Gastroesophageal sphincter (tissue), 3 donors: ENCODE results near the gene SPTLC3.

ENCODE experiments used
- CTCF ChIP-seq, 4 experiments: fragments of 200-600 bp in 2 of 4; fragments of 450-650 bp in 2 of 4; sonication (generic) in 1 of 4; IDR thresholded peaks; one replicate each; pipeline ENCODE4 v1.5.1; 2017 to 2019; ENCODE audit warnings: antibody characterized with exemption in 4 of 4, mild to moderate bottlenecking in 2 of 4, moderate library complexity in 2 of 4
- EP300 ChIP-seq: sonication (generic); formaldehyde crosslinking; IDR thresholded peaks from one replicate; pipeline ENCODE4 v1.6.1; 2017; ENCODE audit warnings: antibody characterized with exemption, mild to moderate bottlenecking
- POLR2A ChIP-seq, 2 donors: fragments of 450-650 bp; IDR thresholded peaks; one replicate each; pipeline ENCODE4 v1.6.1; 2017; ENCODE audit warnings: antibody characterized with exemption in 2 of 2, mild to moderate bottlenecking in 2 of 2, moderate library complexity in 1 of 2
- POLR2AphosphoS5 ChIP-seq: sonication (generic); formaldehyde crosslinking; IDR thresholded peaks from one replicate; pipeline ENCODE4 v1.6.1; 2017; ENCODE audit warnings: antibody characterized with exemption

DNA sequence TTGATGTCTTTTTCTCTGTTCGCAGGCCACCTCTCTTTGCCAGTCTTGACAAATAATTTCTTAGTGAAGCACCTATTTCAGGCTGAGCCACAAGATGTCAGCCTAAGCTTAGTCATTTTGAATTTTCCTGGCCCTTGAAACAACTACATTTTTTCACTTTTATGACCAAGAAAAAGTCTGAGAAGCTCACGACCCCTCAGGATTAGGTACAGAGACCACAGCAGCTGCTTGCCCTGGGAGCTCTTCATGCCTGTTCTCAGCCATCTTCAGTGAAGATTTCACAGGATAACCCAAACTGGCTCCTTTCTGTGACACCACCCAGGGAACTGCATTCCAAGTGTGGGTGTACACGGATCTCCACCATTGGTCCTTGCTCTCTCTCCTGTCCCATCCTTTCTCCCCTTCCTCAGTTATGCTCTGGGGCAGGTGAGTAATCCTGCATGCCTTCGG, 38.4 kb upstream of the SPTLC3 start:
- peak; percentile 33 to 68 (median 58) for TF ChIP-seq CTCF (IDR thresholded peaks at IDR 0.05)
- TF ChIP-seq POLR2A (IDR thresholded peaks at IDR 0.05), result no peak
- TF ChIP-seq POLR2AphosphoS5, result no peak
- no peak for TF ChIP-seq EP300
